Muscle of arm (tissue), 12 donors: ENCODE data around the gene TRIM71. TPM values are rescaled to one million over a fixed set of nuclear protein-coding genes. Genes with fewer than 3 reads are reported as not detected.
"Not testable (repeated sequence)": the region's sequence is repeated elsewhere in the genome, so short reads cannot be mapped to it uniquely, and the experiment has no call there.

ENCODE experiments used
- DNase-seq: peaks from one replicate; pipeline ENCODE4 v3.0.0-alpha.2; 2013
- polyA plus RNA-seq, 12 donors: library from polyadenylated mRNA; unstranded; fragments of 120-200 nt; gene quantifications; one replicate each; pipeline ENCODE4 v1.2.1, GENCODE V29; 2013; ENCODE audit not compliant: insufficient read length in 12 of 12

Gene TRIM71
- polyA plus RNA-seq, 12 donors = 0.08 to 3.8 (median 0.24) TPM; not detected in 1

DNA sequence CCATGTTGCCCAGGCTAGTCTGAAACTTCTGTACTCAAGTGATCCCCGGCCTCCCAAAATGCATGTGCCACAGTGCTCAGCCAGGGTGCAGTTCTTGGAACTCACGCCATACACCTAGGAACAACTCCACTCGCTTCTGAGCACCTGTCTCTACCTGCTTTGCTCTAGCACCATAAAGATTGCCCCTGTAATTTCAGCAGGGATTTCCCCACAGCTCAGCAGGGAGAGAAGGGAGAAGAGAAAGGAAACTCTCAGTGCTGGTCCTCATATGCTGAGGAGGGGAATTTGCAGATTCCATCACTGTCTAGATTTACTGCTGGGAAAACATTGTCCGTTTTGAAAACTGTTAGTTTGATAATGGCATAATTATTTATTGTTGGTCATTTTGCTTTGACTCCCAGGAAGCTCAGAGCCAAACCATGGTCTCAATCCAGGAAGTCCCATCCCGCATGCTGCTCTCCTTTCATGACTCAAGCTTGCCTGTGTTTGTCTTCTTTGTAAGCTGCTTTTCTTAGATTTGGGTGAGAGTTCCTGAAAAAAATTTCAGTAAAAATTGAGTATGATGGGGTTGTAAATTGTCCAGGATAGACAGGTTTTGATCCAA, 24.2 kb downstream of the TRIM71 start:
- DNase-seq = no peak

DNA sequence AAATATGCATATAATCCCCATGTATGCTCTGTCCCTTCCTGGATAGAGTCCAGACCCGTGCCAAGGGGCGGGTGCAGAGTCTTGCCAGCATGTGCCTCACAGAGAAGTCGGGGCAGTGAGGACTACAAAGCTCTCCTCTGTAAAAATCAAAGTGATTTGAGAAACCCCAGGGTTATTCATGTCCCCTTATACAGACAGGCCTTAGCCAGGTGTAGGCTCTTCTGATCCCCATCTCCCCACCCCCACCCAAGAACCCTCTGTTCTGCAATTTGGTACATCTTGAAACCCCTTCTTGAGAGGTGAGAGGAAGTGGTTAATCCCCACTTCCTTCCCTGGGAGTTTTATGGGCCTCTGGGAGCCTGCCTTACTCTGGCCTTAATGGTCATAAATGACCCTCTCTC, 24.7 kb downstream of the TRIM71 start:
- DNase-seq = no peak

DNA sequence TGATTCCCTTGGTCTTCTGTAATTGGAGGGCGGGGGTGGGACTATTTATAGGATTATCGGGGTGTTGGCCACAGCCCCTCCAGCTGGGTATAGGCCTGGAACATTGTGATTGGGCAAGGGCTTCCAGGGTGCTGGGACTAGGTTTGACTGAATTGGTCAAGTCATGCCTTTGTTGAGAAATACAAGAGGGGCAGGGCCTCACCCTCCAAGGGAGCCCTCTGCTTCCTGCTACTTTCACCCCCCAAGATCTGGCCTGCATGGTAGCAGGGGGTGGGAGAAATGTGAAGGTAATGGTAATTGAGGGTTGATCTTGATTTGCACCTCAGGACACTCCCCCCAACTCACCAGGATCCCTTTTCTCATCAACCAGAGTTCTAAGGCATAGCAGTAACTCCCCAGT, 25.2 kb downstream of the TRIM71 start:
- DNase-seq = no peak

DNA sequence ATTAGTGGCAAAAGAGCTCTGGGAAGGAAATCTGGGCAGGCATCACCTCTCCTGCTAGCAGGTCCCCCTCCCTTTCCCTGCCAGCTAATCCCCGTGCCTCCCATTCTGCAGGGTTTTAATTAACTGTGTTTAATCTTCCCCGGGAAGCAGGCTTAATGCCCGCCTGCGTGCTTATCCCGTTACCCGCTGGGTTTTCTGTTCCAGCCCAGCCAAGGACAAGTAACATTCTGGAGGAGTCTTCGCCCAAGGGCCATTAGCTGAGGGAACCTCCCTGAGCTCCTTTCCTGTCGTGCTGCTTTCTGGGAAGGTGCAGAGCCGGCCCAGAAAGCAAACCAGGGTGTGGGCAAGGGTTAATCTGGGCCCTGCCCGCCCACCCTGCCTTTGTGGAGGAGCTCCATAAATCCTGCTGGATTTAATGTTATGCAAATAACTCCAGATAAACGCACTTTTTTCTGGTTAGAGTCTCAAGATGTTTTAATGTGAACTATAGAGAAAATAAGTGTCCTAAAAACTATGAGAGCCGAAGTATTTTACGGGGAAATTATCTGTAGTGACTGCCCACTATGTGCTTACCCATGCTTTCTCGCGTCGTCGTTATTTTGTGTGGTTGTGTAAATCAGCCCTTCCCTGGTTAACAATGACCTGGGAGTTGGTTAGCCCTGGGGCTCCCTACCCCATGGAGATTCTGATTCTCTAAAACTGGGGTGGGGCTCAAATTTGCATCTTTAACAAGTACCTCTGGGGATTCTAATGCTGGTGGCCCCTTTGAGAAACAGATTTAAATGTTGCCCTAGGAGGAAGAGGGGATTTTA, 25.9 kb downstream of the TRIM71 start:
- DNase-seq = no peak

DNA sequence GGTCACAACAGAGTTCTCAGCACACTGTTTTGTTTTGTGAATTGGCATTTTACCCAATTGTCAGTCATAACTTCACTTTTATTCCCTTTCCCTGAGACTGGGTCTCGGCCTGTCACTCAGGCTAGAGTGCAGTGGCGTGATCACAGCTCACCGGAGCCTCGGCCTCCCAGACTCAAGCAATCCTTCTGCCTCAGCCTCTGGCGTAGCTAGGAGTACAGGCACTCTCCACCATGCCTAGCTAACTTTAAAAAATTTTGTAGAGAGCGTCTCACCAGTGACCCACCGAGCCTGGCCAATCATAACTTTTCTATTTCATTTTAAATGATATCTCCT, 26.5 kb downstream of the TRIM71 start:
- DNase-seq = no peak

DNA sequence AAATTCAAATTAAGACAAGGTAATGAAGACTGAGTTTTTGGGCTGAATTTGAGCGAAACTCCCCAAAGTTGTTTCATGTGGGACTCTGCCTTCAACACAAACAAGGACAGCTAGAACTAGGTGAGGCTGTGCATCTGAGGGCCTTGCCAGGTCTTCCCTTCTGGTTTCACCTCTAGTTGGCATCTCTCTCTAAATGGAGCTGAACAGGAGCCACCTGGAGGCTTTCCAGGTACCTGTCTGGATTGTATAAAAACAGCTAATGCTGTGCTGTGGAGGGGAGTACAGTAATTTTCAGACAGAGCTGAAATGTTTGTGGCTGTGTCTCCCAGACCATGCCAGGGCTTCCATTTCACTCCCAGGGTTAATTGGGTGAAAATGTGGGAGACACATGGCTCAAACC, 27.1 kb downstream of the TRIM71 start:
- DNase-seq = no peak

DNA sequence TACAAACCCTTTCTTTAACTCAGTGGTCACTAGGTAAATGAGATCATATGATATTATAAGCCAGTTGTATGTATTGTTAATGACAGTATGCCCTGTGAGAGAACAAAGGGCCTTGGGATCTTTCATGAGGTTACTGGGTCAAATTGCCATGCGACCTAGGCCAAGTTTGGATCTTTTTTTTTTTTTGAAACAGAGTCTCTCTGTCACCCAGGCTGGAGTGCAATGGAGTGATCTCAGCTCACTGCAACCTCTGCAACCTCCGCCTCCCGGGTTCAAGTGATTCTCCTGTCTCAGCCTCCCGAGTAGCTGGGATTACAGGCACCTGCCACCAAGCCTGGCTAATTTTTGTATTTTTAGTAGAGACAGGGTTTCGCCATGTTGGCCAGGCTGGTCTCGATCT, 27.7 kb downstream of the TRIM71 start:
- not testable (repeated sequence) for DNase-seq

- DNase-seq = not testable (repeated sequence)
Measured at GRCh38 chr3:32847045-32847444, 29.2 kb downstream of the TRIM71 start.

GRCh38 chr3:32847528-32847927, 29.7 kb downstream of the TRIM71 start:
- peak; percentile 25 for DNase-seq

GRCh38 chr3:32848215-32848614, 30.4 kb downstream of the TRIM71 start:
- no peak for DNase-seq

DNA sequence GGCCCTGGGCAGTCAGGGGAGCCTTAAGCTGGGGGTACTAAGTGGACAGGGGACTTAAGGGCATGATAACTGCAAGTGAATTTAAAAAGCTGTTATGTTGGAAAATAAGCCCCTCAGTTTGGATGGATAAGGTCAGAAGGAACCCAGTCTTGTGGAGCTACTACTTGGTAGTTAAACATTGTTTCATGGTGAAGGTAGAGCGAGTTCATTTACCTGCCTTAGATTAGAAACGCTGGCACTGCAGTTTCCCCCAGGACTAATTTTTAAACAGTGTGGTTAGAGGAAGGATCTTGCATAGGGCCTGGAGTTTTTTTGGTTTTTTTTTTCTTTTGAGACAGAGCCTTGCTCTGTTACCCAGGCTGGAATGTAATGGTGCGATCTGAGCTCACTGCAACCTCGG, 31.2 kb downstream of the TRIM71 start:
- no peak for DNase-seq

DNA sequence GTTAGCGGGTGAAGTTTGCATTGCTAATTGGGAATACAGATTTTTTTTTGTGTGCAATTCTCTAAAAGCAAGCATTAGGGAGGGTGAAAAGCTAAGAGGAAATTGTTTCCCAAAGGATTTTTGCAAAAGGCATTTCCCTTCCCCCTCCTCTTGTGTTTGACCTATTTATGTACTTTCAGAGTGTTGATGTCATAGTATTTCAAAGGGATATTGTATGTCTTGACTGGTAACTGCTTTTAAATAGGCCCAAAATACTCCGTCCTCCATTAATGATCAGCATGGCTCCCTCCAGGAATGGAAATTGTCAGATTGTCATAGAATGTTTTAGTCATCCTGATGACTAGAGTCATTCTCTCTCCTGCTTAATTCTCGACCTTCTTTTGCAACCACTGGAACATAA, 32.4 kb downstream of the TRIM71 start:
- DNase-seq = no peak

DNA sequence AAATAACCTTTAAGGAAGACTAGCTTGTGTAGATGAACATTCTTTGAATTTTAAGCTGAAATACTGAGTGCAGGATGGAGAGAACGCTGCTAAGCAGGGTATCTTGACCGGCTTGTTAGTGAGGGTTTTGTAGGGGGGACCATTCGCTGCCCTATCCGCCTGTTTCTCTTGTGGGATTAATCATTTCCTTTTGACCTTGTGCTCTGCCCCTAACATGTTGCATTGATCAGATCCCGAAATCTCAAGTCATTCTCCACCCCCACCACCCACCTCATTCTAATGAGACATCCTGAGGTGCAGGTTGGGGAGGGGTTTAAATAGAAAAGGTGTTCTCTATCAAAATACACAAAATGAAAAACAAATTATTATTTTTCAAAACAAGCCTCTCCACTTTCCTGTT, 32.8 kb downstream of the TRIM71 start:
- no peak for DNase-seq

DNA sequence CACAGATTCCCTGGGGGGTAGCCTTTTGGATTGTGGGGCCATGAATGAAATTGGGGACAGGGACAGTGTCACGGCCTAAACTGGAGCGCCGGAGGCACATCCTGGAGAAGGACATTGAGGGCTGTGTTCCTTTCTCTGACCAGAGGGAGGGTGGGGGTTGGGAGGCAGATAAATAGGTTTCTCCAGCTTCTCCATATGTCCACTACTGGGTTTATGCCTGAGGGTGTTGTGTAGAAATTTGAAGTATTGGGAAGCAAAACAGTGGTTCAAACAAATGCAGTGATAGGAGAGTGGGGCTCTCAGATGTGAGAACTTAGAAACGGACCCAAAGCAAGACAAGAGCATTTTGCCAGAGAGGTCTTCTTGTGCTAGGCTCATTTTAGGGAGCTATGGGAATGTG, 34.3 kb downstream of the TRIM71 start:
- no peak for DNase-seq

- DNase-seq = no peak
Measured at GRCh38 chr3:32855350-32855953, 37.7 kb downstream of the TRIM71 start.

GRCh38 chr3:32856355-32856889, 38.6 kb downstream of the TRIM71 start:
- no peak for DNase-seq

- DNase-seq = no peak
Measured at GRCh38 chr3:32856901-32857507, 39.2 kb downstream of the TRIM71 start.

DNA sequence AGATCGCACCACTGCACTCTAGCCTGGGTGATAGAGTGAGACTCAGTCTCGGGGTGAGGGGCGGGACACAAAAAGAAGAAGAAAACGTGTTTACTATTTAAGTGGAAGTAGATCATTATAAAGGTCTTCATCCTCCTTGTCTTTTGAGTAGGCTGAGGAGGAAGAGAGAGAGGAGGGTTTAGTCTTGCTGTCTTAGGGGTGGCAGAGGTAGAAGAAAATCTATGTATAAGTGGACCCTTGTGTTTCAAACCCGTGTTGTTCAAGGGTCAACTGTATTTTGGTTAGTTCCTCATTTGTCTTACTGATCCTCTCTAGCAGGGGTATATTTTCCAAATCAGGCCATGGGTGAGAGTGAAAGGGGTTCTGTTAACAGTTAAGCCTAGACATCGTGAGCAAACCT, 40.1 kb downstream of the TRIM71 start:
- no peak for DNase-seq

DNA sequence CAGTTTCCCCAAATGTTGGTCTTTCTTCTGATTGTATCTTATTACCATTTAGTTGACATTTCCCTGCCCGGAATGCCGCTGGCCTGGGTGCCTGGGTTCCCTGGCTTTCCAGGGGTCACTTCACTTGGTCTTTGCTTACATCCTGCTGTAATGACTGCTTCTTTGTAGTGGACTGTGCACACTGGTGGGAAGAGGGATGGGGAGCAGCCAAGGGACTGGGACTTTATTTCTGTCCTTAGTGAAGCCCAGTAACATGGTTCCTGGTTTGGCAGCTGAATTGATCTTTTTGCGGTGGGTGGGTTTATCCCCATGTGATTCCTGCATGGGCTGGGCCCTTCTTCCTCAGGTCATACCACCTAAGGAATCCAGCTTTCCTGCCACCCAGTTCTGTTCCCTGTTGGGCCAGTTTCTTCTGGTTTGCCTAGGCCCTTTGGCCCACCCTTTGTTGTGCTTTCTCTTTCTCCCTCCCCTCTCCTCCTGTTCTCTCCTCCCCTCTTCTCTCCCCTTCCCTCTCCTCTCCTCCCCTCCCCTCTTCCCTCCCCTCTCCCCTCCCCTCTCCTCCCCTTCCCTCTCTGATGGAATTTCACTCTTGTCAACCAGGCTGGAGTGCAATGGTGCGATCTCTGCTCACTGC, 41.9 kb downstream of the TRIM71 start:
- DNase-seq = no peak

DNA sequence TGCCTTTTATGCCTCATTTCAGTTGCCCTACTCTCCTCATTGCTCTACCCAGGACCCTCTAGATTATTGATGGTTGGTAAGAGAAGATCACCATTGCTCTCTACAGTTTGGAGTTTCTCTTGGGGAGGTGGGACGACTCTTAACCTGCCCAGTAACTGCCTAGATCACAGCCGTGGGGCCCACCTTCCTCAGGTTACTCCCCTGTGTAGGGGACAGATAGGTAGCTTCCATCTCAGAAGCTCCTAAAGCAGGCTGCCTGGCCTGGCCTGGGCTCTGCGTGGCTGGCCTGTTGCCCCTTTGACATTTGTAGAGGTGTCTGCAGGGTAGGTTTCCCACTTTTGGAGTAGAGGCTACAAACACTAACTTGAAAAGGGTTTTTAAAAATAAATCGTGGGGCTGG, 42.7 kb downstream of the TRIM71 start:
- no peak for DNase-seq

GRCh38 chr3:32861681-32862080, 43.9 kb downstream of the TRIM71 start:
- no peak for DNase-seq

DNA sequence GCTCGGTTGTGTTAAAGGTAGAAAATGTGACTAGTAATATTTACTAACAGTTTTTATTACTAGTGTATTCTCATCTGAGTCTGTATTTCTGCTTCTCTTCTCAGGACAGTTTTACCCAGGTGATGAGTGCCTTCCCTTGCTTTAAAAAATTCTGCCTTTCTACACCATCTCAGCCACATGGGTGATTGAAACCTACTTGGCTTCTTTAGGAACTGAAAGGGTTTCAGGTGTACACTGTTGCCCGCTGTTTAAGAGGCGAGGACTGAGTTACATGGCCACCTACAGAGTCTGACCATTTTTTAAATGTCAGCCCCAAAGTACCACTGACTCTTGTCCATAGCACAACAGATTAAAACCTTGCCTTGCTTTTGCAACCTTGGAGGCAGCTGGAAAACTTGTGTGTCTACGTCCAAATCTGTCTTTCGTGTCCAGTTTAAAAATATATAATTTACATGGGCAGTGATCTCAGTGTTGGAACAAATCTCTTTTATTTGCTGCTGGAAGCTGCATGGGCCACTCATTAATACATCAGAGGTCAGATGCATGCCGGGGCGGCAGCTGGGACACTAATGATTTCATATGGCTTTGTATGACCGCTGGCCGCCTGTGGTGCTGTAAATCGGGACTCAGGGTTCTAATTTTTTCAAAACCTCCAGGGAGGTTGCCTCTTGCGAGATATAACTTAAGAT, 44.6 kb downstream of the TRIM71 start:
- DNase-seq = peak; percentile 18
